K562 (cell line): ENCODE measurements around the gene GPN1. TPM values are rescaled to one million over a fixed set of nuclear protein-coding genes. Genes with fewer than 3 reads are reported as not detected.

ENCODE experiments used
- ARHGAP35 ChIP-seq: fragments of 450-650 bp; IDR thresholded peaks from 2 replicates; pipeline ENCODE4 v1.6.1; 2018; ENCODE audit not compliant: partially characterized antibody
- ELF1 ChIP-seq: fragments of 200-800 bp; sonication (Bioruptor generic); IDR thresholded peaks from 2 replicates; pipeline ENCODE4 v1.6.1; 2016; ENCODE audit warnings: missing genetic modification characterization, missing compliant biosample characterization
- ELF4 ChIP-seq: fragments of 450-650 bp; formaldehyde crosslinking; IDR thresholded peaks from 2 replicates; pipeline ENCODE4 v1.4.0; 2022; ENCODE audit warnings: missing genetic modification characterization
- MED1 ChIP-seq: sonication (generic); formaldehyde crosslinking; IDR thresholded peaks from 2 replicates; pipeline ENCODE4 v1.8.1; 2023; ENCODE audit warnings: missing genetic modification reagents, borderline replicate concordance
- NFE2L1 ChIP-seq: fragments of 450-650 bp; IDR thresholded peaks from 2 replicates; pipeline ENCODE4 v1.6.1; 2016; ENCODE audit warnings: missing genetic modification characterization, low read depth, mild to moderate bottlenecking, missing compliant biosample characterization, moderate library complexity, borderline replicate concordance
- SIN3B ChIP-seq: fragments of 450-650 bp; IDR thresholded peaks from 2 replicates; pipeline ENCODE4 v1.6.1; 2017; ENCODE audit warnings: low read depth, mild to moderate bottlenecking, moderate library complexity
- SRF ChIP-seq, 2 experiments: fragments of 250-450, 450-650 bp in 1 of 2; sonication (Bioruptor Pico) in 1 of 2; sonication (generic) in 1 of 2; formaldehyde crosslinking; IDR thresholded peaks; 2 replicates each; pipeline versions ENCODE4 v1.5.0 to v1.5.1; 2020 to 2022; ENCODE audit warnings: mild to moderate bottlenecking in 1 of 2, missing genetic modification reagents in 1 of 2
- TBP ChIP-seq: optimal IDR thresholded peaks from 2 replicates; pipeline ENCODE3; 2011; ENCODE audit warnings: low read depth, low read length, improper control_type of control experiment
- ZFP30 ChIP-seq: fragments of 250-450 bp; sonication (Bioruptor Pico); IDR thresholded peaks from 2 replicates; pipeline ENCODE4 v1.8.0; 2022; ENCODE audit warnings: moderate library complexity, mild to moderate bottlenecking, inconsistent platforms, borderline replicate concordance
- ZNF324 ChIP-seq: fragments of 250-450 bp; sonication (Bioruptor Pico); IDR thresholded peaks from 2 replicates; pipeline ENCODE4 v1.4.0; 2020; ENCODE audit warnings: mild to moderate bottlenecking
- polyA plus RNA-seq, 8 experiments: library from polyadenylated mRNA; depleted of rRNA in 4 of 8; stranded (reverse) in 5 of 8; unstranded in 3 of 8; fragments of >200 nt; fragmentation: Nextera tagmentation in 2 of 8; fragmentation: Illumina TruSeq in 1 of 8; extraction: Ambion mirVana in 2 of 8; extraction: Trizol in 1 of 8; gene quantifications; 2 replicates each; pipeline versions ENCODE4 v1.2.1 to v1.2.3, GENCODE V29; 2011 to 2014; ENCODE audit warnings: inconsistent platforms in 1 of 8, missing spikeins in 1 of 8
- total RNA-seq, 7 experiments: library from RNA; depleted of rRNA in 6 of 7; stranded (reverse); fragments of >200 nt in 6 of 7; fragmentation: Illumina TruSeq in 2 of 7; extraction: Trizol in 2 of 7; gene quantifications; 2 replicates each; pipeline versions ENCODE4 v1.2.1 to v1.2.3, GENCODE V29; 2011 to 2021; ENCODE audit warnings: low replicate concordance in 1 of 7

The GPN1 gene
- total and polyA plus RNA-seq, 9 of the 15 experiments (the other 6 are each of a cell fraction or from before 2014, with no cell fraction given): 23.4 to 171 (median 48.2) TPM

DNA sequence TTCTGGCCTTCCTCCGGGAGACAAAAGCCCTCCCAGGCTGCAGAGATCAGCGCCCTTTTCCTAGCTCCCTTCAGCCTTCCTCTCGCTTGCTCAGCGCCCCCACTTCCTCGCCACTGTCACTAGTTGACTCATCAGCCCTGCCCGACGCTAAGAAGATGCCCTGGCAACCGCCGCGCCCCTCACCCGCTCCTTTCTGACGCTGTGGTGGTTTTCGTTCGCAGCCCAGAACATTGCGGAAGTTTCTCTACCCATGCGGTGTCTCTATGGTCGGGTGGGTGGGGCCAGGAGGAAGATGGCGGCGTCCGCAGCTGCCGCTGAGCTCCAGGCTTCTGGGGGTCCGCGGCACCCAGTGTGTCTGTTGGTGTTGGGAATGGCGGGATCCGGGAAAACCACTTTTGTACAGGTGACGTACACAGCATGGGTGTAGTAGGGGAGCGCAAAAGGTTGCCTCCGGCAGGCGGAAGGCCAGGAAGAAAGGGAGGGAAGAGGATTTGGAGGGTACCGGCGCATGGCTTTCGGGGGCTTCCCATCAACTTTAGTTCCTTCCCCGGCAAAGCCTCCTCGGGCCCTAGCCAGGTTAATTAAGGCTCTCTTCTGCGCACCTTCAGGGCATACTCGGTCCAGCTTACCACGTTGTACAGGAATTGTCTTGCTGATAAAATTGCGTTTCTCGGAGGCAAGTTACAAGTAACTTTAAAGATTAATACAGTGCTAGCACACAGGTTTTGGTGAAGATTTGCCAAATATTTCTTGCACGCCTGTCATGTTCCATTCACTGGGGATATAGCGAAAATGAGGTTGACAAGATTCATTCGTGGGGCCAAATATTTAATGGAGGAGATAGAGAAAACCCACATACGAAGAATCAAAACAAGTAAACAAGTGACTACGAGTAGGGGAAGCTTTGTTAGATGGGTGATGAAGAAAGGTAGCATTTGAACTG, at the start of gene GPN1, which contains the start of gene CCDC121 (continued):
- peak; percentile 67 for TF ChIP-seq ELF1
- TF ChIP-seq ARHGAP35: no peak
- TF ChIP-seq ZFP30 (CRISPR knock-in tag): no peak
- peak; percentile 86 for TF ChIP-seq TBP
- peak; percentile 89 for TF ChIP-seq SIN3B
- no peak for TF ChIP-seq ZNF324 (CRISPR knock-in tag)
- no peak for TF ChIP-seq MED1 (CRISPR knock-in tag)
- TF ChIP-seq SRF (CRISPR knock-in tag; IDR thresholded peaks at IDR 0.05): 0 out of 4 replicates have a peak, but pooled peaks of 1 of the 2 experiments have one; percentile 25
- TF ChIP-seq NFE2L1: no peak
- no peak for TF ChIP-seq ELF4 (CRISPR knock-in tag)
- TF ChIP-seq, all 486 proteins: peak for 113
